Spinal cord (tissue), 10 donors: ENCODE results near the gene LBH. TPM values are rescaled to one million over a fixed set of nuclear protein-coding genes. Genes with fewer than 3 reads are reported as not detected.

ENCODE experiments used
- DNase-seq, 6 donors: peaks; one replicate each; pipeline versions ENCODE4 v3.0.0 to v3.0.0-alpha.2; 2013 to 2015; ENCODE audit warnings: low spot score in 6 of 6, low read depth in 4 of 6
- H3K27ac ChIP-seq: one replicate; pipeline ENCODE4 v1.5.1; 2013; ENCODE audit warnings: low read depth, low read length, control low read depth
- H3K27me3 ChIP-seq: one replicate; pipeline ENCODE4 v1.6.1; 2013; ENCODE audit warnings: low read length; ENCODE audit not compliant: control insufficient read depth, insufficient read depth
- H3K36me3 ChIP-seq: one replicate; pipeline ENCODE4 v1.6.1; 2013; ENCODE audit warnings: low read length; ENCODE audit not compliant: control insufficient read depth, insufficient read depth
- H3K4me1 ChIP-seq: one replicate; pipeline ENCODE4 v1.6.1; 2013; ENCODE audit warnings: low read length; ENCODE audit not compliant: control insufficient read depth, insufficient read depth
- H3K4me3 ChIP-seq: one replicate; pipeline ENCODE4 v1.5.1; 2013; ENCODE audit warnings: low read depth, low read length, control low read depth
- H3K9me3 ChIP-seq: one replicate; pipeline ENCODE4 v1.6.1; 2013; ENCODE audit warnings: low read length; ENCODE audit not compliant: control insufficient read depth, insufficient read depth
- WGBS: methylation state at CpG from one replicate; pipeline ENCODE4 v1.1.5; 2013; ENCODE audit warnings: missing lambda C conversion rate; ENCODE audit not compliant: insufficient coverage; 5-methylcytosine and 5-hydroxymethylcytosine counted together
- polyA plus RNA-seq, 2 donors: library from polyadenylated mRNA; unstranded; fragments of 120-200 nt; gene quantifications; one replicate each; pipeline ENCODE4 v1.2.1, GENCODE V29; 2013; ENCODE audit not compliant: insufficient read length in 2 of 2
- total RNA-seq, 2 donors: library from RNA; depleted of rRNA in 1 of 2; stranded (reverse); fragments of 120-200 nt in 1 of 2; fragments of >200 nt in 1 of 2; gene quantifications; one replicate each; pipeline versions ENCODE4 v1.2.3 to v1.2.4, GENCODE V29; 2013 to 2014
- donor health status: healthy.

Gene LBH
- total and polyA plus RNA-seq, 4 donors = 34.3 to 54.4 (median 43.8) TPM

DNA sequence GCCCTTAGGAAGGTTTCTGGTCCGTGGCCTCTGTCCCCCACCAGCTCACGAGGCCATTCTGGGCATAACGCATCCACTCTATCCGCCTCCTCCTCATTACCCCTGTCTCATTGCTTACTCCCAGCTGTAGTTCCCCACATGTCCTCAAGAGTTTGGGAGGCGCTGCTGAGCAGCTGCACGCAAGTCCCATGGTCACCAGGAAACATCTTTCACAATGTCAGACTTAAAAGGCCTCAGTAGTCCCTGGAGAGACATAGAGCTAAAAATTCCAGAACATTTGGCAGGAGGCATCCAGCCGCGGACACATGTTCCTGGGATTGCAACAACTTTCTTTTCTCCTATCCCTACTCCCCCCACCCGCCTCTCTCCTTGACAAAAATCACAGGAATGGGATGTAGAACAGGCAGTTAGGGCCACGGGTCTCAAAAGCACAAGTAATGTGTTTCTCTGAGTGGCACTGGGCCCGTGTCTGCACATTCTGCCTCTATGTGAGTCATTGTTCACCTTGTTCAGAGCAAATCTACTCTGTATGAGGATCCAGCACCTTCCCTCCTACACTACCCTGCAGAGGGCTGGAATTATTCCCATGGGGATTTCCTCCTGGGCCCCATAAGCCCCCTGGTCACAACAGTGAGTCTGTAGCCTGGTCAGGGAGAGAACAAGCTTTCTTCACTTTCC, 8.1 kb downstream of the LBH start:
- peak in 3 of 6 donors; percentile 17 to 81 (median 72) for DNase-seq
- 48% methylated on average over 8 of the region's 11 CpGs for WGBS
- H3K27me3 ChIP-seq = no peaks in the 10 kb centered on the region
- H3K4me3 ChIP-seq = no peak overlapping the region
- H3K36me3 ChIP-seq = peaks cover 10% of the 10 kb centered on the region
- peaks cover 25% of the 10 kb centered on the region for H3K4me1 ChIP-seq
- H3K9me3 ChIP-seq = no peaks in the 10 kb centered on the region
- peak overlapping the region; percentile 12 for H3K27ac ChIP-seq

DNA sequence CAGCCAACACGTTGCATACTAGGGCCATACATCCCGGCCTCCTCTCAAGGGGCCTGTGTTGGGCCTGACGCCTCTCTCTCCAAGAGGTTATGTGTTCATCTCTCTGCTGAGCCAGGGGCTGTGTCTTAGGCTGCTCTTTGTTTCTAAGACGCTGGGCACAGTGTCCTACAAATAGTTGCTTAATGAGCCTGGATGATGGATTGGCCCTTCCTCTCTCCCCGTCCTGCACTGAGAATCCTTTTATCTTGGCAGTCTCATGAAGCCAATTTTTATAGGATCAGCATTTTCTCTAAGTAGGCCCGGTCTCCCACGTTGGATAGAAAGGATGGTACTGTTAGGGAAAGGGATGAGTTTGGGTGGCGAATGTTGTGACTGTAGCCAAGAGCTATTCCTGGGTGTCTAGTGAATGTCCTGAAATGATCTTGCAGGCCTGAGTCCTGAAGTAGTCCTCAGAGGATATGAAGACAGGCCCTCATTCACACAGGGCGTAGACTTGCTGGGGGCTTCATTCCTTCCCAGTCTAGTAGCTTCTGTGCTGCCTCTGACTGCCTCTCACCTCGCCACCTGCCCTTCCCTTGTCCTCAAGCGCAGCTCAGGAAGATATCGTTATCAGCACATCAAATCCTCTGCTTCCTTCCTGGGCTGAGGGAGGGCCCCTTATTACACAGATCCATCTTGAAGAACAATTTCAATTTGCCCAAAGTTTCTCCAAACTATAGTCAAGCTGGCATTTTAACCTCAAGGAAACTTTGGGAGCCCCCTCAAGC, 8.8 kb downstream of the LBH start:
- Histone ChIP-seq H3K4me1 (peaks cover 22% of the 10 kb centered on the region), H3K27me3 (no peaks in the 10 kb centered on the region), H3K36me3 (peaks cover 7% of the 10 kb centered on the region), H3K9me3 (no peaks in the 10 kb centered on the region), H3K27ac (peak overlapping the region; percentile 12), H3K4me3 (no peak overlapping the region)
- WGBS = 53% methylated on average over 5 of the region's 12 CpGs
- peak in 2 of 6 donors; percentile 61 to 68 for DNase-seq

DNA sequence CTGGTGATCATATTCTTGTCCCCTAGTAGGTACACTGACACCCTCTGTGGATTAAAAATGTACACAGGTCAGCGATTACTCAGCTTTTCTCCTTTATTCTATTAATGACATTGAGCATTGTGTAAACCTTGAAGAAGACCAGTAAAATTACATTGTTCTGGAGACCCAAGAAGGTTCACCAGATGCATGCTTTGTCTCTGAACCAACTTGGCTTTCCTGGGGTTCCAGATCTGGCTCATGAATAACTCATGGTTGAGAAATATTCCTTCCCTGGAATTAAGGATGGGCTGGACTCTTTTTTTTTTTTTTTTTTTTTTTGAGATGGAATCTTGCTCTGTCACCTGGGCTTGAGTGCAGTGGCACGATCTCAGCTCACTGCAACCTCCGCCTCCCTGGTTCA, 11.9 kb downstream of the LBH start:
- H3K27me3 ChIP-seq = no peaks in the 10 kb centered on the region
- H3K4me1 ChIP-seq = peaks cover 15% of the 10 kb centered on the region
- no peak overlapping the region for H3K27ac ChIP-seq
- H3K9me3 ChIP-seq = no peaks in the 10 kb centered on the region
- 95% methylated on average over 2 of the region's 3 CpGs for WGBS
- DNase-seq = no peak
- H3K36me3 ChIP-seq = no peaks in the 10 kb centered on the region
- no peak overlapping the region for H3K4me3 ChIP-seq

DNA sequence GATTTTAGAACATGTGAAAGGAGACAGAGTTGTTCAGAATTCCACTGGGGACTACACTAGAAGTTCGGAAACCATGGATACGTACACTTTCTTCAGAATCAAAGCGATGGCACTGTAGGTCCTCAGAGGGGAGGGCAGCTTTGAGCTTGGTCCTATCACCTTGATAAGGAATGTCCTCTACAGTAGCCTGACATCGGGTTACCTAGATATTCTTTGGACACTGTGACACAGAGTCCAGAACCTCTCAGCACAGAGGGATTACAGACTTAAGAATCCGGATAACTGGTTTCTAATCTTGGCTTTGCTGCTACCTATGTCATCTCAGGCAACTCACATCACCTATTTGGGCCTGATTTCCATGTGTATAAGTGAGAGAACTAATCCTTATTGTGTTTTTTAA, 14.0 kb downstream of the LBH start:
- 85% methylated on average over 4 of the region's 5 CpGs for WGBS

DNA sequence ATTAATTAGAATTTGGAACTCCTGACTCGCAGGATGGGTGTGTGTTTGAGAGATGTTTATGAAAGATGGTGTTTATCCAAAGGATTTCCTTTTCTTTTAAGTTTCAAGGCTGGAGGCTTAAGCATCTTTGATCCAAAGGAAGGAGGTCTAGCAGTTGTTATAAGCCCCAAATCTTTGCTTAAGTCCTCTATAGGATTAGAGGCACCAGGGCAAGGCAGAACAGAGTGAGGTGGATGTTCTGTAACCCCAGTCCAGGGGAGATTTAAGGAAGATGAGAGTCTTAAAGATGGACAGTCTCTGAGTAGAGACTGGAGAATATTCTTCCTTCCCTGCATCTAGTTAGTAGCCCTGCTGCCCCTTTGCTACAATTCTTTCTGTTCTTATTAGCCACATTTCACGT, 17.5 kb downstream of the LBH start:
- Histone ChIP-seq H3K36me3 (no peaks in the 10 kb centered on the region), H3K4me3 (no peak overlapping the region), H3K9me3 (no peaks in the 10 kb centered on the region), H3K27me3 (no peaks in the 10 kb centered on the region), H3K4me1 (peaks cover 21% of the 10 kb centered on the region), H3K27ac (no peak overlapping the region)
- DNase-seq = no peak
- 71% methylated on average over 1 of the region's 2 CpGs for WGBS

More for the DNA sequence above, 14.0 kb downstream of the LBH start:
- H3K9me3 ChIP-seq = no peaks in the 10 kb centered on the region
- H3K27ac ChIP-seq = no peak overlapping the region
- no peaks in the 10 kb centered on the region for H3K27me3 ChIP-seq
- no peak for DNase-seq
- H3K4me3 ChIP-seq = no peak overlapping the region
- peaks cover 15% of the 10 kb centered on the region for H3K4me1 ChIP-seq
- H3K36me3 ChIP-seq = no peaks in the 10 kb centered on the region

DNA sequence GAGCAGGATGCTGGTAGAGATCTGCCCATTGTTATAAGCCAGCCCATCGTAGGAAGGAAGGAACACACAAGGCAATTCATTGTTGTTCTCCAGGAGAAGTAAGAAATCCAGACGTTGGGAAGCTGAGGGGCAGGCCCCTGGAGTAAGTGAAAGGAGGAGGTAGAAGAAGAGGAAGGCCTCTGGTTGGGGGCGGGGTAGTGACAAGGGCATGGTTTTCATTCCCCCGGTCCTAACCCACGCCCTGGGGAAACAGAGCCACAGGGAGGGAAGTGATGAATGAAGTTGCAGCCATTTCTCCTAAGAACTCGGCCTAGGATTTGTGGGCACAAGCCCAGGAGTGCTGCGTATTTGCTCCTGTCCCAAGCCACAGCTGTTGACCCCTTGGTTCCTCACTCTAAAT, 18.0 kb downstream of the LBH start:
- Histone ChIP-seq H3K27me3 (no peaks in the 10 kb centered on the region), H3K4me1 (peaks cover 21% of the 10 kb centered on the region), H3K27ac (no peak overlapping the region), H3K4me3 (no peak overlapping the region), H3K36me3 (peaks cover under 1% of the 10 kb centered on the region), H3K9me3 (no peaks in the 10 kb centered on the region)
- WGBS = 50% methylated on average over 5 of the region's 7 CpGs
- DNase-seq = peak in 1 of 6 donors; percentile 10

DNA sequence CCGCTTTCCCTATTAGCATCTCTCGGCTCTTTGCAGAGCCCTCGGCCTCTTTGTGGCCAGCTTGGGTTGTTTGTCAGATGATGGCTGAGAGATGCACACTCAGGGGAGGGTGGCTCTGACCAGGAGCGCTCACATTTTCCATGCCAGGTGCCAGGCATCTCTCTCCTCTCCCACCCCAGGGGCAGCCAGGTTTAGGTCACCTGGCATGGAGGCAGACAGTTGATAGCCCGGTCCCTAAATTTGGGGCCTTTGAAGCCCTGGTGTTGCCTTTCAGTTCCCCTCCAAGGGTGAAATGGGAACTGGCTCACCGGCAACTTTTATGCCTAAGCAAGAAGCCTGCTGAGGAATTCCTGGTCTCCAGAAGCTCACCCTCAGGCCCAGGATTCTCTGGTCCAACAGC, 19.1 kb downstream of the LBH start:
- 85% methylated on average over 5 of the region's 6 CpGs for WGBS
- Histone ChIP-seq H3K27me3 (no peaks in the 10 kb centered on the region), H3K36me3 (peaks cover 7% of the 10 kb centered on the region), H3K4me1 (peaks cover 24% of the 10 kb centered on the region), H3K9me3 (no peaks in the 10 kb centered on the region), H3K27ac (no peak overlapping the region), H3K4me3 (no peak overlapping the region)
- no peak for DNase-seq

DNA sequence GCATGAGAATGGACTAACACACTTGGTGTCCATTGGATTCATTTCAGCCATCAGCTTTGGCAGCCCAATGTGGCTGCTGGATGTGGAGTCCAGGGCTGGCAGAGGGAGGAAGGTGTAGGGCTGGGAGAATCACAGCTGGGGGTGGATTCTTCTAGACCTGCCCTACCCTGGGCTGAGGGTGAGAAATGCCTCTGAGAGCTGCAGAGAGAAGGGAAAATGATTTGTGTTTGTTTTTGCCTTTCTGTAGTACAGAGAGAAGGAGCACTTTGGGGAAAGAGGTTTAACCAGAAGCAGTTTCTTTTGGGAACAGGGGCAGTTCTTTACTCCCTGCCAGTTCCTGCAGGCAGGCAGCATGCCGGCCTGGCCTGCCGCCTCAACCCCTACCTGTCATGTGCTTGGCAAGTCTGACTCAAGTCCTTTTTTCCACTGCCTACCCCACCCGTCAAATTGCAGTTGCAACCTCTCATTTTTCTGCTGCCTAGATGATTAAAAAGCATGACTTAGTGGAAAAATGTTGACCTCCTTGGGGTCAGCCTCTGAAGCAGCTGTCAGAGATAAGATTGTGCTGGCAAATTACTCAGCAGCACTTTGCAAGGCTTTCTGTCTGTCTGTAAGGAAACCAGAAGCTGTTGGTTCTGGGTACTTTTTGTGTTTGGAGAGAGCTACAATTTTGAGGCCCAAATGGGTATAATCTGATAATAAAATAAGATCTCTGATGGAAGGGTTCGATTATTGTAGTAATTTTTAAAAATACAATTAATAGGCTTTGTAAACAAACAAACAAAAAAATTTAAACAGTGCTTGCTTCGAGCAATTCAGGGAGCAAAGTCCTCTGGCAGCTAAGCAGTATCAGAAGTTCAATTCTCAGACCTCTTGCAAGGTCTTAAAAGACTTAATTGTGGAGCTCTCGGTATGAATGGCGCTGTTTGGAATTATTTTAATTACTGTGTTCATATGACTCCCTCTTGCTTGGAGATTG, 21.7 kb downstream of the LBH start:
- peak overlapping the region; percentile 22 for H3K27ac ChIP-seq

DNA sequence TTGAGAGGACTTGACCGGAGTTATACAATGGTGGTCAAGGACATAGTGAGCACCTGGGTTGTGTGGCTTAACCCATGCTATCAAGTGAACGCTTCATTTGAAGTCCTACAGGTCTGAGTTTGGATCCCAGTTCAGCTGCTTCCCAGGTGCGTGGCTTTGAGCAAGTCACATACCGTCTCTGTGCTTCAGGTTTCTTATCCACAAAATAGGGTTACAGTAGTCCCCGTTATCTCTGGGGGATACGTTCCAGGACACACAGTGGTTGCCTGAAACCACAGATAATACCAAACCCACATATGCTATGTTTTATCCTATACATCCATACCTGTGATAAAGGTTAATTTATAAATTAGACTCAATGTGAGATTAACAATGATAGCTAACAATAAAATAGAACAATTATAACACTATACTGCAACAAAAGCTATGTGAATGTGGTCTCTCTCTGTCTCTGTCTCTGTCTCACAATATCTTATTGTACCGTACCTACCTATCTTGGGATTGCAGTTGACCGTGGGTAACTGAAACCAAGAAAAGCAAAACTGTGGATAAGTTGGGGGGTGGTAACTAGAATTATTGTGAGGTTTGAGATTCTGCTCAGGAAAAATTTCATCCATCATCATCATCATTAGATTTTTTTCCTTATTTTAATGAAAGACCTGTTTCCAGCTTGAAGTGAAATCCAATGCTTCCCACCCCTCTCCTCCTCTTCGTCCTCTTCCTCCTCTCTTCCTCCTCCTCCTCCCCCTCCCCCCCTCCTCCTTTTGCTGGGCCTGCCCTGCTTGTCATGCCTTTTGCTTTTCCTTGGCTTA, 22.7 kb downstream of the LBH start:
- H3K27me3 ChIP-seq = no peaks in the 10 kb centered on the region
- DNase-seq = no peak
- H3K36me3 ChIP-seq = peaks cover 24% of the 10 kb centered on the region
- H3K4me1 ChIP-seq = peaks cover 31% of the 10 kb centered on the region
- 100% methylated on average over 3 of the region's 9 CpGs for WGBS
- no peak overlapping the region for H3K27ac ChIP-seq
- no peak overlapping the region for H3K4me3 ChIP-seq
- no peaks in the 10 kb centered on the region for H3K9me3 ChIP-seq

More for the DNA sequence above, 21.7 kb downstream of the LBH start:
- Histone ChIP-seq H3K27me3 (no peaks in the 10 kb centered on the region), H3K36me3 (peaks cover 13% of the 10 kb centered on the region), H3K4me1 (peaks cover 31% of the 10 kb centered on the region), H3K4me3 (no peak overlapping the region), H3K9me3 (no peaks in the 10 kb centered on the region)
- DNase-seq = peak in 2 of 6 donors; percentile 38 to 49
- WGBS = 58% methylated on average over 4 of the region's 7 CpGs
